ENCODE measurements around the gene C1orf21. TPM values are rescaled to one million over a fixed set of nuclear protein-coding genes. Genes with fewer than 3 reads are reported as not detected.

Gene C1orf21
- total RNA-seq, 4 donors from 2014 or later = 24.0 to 43.0 (median 40.3) TPM

GRCh38 chr1:184442260-184442659 is 55.4 kb downstream of the C1orf21 start:
- TF ChIP-seq CTCF (IDR thresholded peaks at IDR 0.05) = no peak
- ATAC-seq (ENCODE audit: low FRiP score) (no peak), DNase-seq (ENCODE audit: low spot score) (no peak)

- no peak for DNase-seq (ENCODE audit: low spot score)
- no peak for ATAC-seq (ENCODE audit: low FRiP score)
- no peak for TF ChIP-seq CTCF (IDR thresholded peaks at IDR 0.05)
These were observed 56.4 kb downstream of the C1orf21 start for GRCh38 chr1:184443201-184443600.

GRCh38 chr1:184443624-184444023 is 56.8 kb downstream of the C1orf21 start:
- ATAC-seq (ENCODE audit: low FRiP score) = no peak

GRCh38 chr1:184445997-184446396 is 59.2 kb downstream of the C1orf21 start:
- DNase-seq (ENCODE audit: low spot score) (no peak), ATAC-seq (ENCODE audit: low FRiP score) (no peak)
- TF ChIP-seq CTCF (IDR thresholded peaks at IDR 0.05) = no peak

More at GRCh38 chr1:184443624-184444023, 56.8 kb downstream of the C1orf21 start:
- no peak for DNase-seq (ENCODE audit: low spot score)
- no peak for TF ChIP-seq CTCF (IDR thresholded peaks at IDR 0.05)

- no peak for TF ChIP-seq CTCF (IDR thresholded peaks at IDR 0.05)
- ATAC-seq (ENCODE audit: low FRiP score) (no peak), DNase-seq (ENCODE audit: low spot score) (no peak)
These were observed 60.9 kb downstream of the C1orf21 start for GRCh38 chr1:184447651-184448185.

- no peak for TF ChIP-seq CTCF (IDR thresholded peaks at IDR 0.05)
- DNase-seq (ENCODE audit: low spot score) = no peak
- no peak for ATAC-seq (ENCODE audit: low FRiP score)
These were observed 63.1 kb downstream of the C1orf21 start for GRCh38 chr1:184449916-184450315.

GRCh38 chr1:184455786-184456185 is 69.0 kb downstream of the C1orf21 start:
- TF ChIP-seq CTCF (IDR thresholded peaks at IDR 0.05) = no peak
- no peak for ATAC-seq (ENCODE audit: low FRiP score)
- DNase-seq (ENCODE audit: low spot score) = no peak

Measured in omental fat pad (tissue), 4 donors.